Uterus (tissue), 4 donors: ENCODE data around the gene JMY. TPM values are rescaled to one million over a fixed set of nuclear protein-coding genes. Genes with fewer than 3 reads are reported as not detected.

Source experiments
- DNase-seq, 2 donors: peaks; one replicate each; pipeline ENCODE4 v3.0.0-alpha.2; 2019 to 2020
- H3K27ac ChIP-seq, 2 donors: fragments of 200-600 bp; sonication (generic); 1 replicate in 1 of 2; 2 replicates in 1 of 2; pipeline ENCODE4 v1.5.1; 2016 to 2018
- H3K27me3 ChIP-seq, 2 donors: fragments of 200-600 bp; sonication (generic); one replicate each; pipeline ENCODE4 v1.5.1; 2018 to 2019; ENCODE audit warnings: control low read depth in 1 of 2
- H3K36me3 ChIP-seq, 2 donors: fragments of 200-600 bp; sonication (generic); one replicate each; pipeline ENCODE4 v1.5.1; 2019; ENCODE audit warnings: control low read depth in 1 of 2
- H3K4me1 ChIP-seq, 2 donors: fragments of 200-600 bp; sonication (generic); one replicate each; pipeline ENCODE4 v1.5.1; 2018 to 2019; ENCODE audit warnings: control low read depth in 1 of 2
- H3K4me3 ChIP-seq, 2 donors: fragments of 200-600 bp; sonication (generic); 1 replicate in 1 of 2; 2 replicates in 1 of 2; pipeline ENCODE4 v1.5.1; 2018 to 2019; ENCODE audit warnings: mild to moderate bottlenecking in 1 of 2
- H3K9me3 ChIP-seq, 2 donors: fragments of 200-600 bp; sonication (generic); one replicate each; pipeline ENCODE4 v1.5.1; 2019; ENCODE audit warnings: control low read depth in 1 of 2
- CTCF ChIP-seq, 4 experiments: fragments of 200-600 bp in 2 of 4; fragments of 450-650 bp in 2 of 4; sonication (generic) in 2 of 4; IDR thresholded peaks; one replicate each; pipeline ENCODE4 v1.5.1; 2016 to 2019; ENCODE audit warnings: antibody characterized with exemption in 4 of 4, mild to moderate bottlenecking in 2 of 4, moderate library complexity in 1 of 4
- POLR2A ChIP-seq, 2 donors: fragments of 450-650 bp; IDR thresholded peaks; one replicate each; pipeline ENCODE4 v1.6.1; 2016; ENCODE audit warnings: antibody characterized with exemption in 2 of 2, mild to moderate bottlenecking in 1 of 2, moderate library complexity in 1 of 2
- intact Hi-C: fragments of 100-400 bp; cut with DNase I; formaldehyde crosslinking; loops from one replicate; pipeline ENCODE4 v1.15.1; 2023; ENCODE audit warnings: low total_unique reads
- total RNA-seq, 4 donors: library from RNA; depleted of rRNA in 3 of 4; stranded (reverse); fragments of >200 nt in 3 of 4; gene quantifications; one replicate each; pipeline versions ENCODE4 v1.1.0 to v1.2.4, GENCODE V29; 2014 to 2023
- donor health status: DM: yes; HTN: yes; CAD: no.

The JMY gene
- total RNA-seq, 4 donors from 2014 or later, result 11.5 to 41.3 (median 15.5) TPM

DNA sequence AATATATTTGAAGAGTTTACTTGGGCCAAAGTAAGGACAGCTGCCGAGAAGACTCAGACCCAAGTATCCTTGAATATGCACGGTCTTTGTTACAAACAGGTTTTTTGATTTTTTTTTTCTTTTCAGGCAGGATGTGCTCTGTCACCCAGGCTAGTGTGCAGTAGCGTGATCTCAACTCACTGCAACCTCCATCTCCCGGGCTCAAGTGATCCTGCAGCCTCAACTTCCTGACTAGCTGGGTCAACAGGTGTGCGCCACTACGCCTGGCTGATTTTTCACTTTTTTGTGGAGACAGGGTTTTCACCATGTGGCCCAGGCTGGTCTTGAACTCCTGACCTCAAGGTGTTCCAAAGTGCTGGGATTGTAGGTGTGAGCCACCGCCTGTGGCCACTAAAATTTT, 27.4 kb downstream of the JMY start:
- H3K9me3 ChIP-seq, result no peaks in the 10 kb centered on the region
- no peaks in the 10 kb centered on the region for H3K36me3 ChIP-seq
- intact Hi-C loops, result no loop called here
- TF ChIP-seq CTCF (IDR thresholded peaks at IDR 0.05) (no peak), POLR2A (IDR thresholded peaks at IDR 0.05) (no peak)
- H3K4me1 ChIP-seq, result no peaks in the 10 kb centered on the region
- no peak overlapping the region for H3K27ac ChIP-seq
- H3K27me3 ChIP-seq, result no peaks in the 10 kb centered on the region
- H3K4me3 ChIP-seq, result no peak overlapping the region
- no peak for DNase-seq

- H3K4me3 ChIP-seq, result no peak overlapping the region
- no peaks in the 10 kb centered on the region for H3K4me1 ChIP-seq
- DNase-seq, result no peak
- no peak overlapping the region for H3K27ac ChIP-seq
- no peaks in the 10 kb centered on the region for H3K36me3 ChIP-seq
- no peaks in the 10 kb centered on the region for H3K9me3 ChIP-seq
- intact Hi-C loops, result no loop called here
- no peaks in the 10 kb centered on the region for H3K27me3 ChIP-seq
- TF ChIP-seq POLR2A (IDR thresholded peaks at IDR 0.05), result no peak
- no peak for TF ChIP-seq CTCF (IDR thresholded peaks at IDR 0.05)
These were observed 31.2 kb downstream of the JMY start for GRCh38 chr5:79267180-79267579.

GRCh38 chr5:79269733-79270166, 33.8 kb downstream of the JMY start:
- no peaks in the 10 kb centered on the region for H3K9me3 ChIP-seq

GRCh38 chr5:79273341-79273740, 37.4 kb downstream of the JMY start:
- Histone ChIP-seq H3K27ac (no peak overlapping the region), H3K36me3 (no peaks in the 10 kb centered on the region), H3K27me3 (no peaks in the 10 kb centered on the region), H3K4me3 (no peak overlapping the region), H3K4me1 (no peaks in the 10 kb centered on the region), H3K9me3 (no peaks in the 10 kb centered on the region)
- TF ChIP-seq CTCF (IDR thresholded peaks at IDR 0.05) (no peak), POLR2A (IDR thresholded peaks at IDR 0.05) (no peak)
- DNase-seq, result no peak
- intact Hi-C loops, result no loop called here

More at GRCh38 chr5:79269733-79270166, 33.8 kb downstream of the JMY start:
- H3K4me1 ChIP-seq, result no peaks in the 10 kb centered on the region
- no peaks in the 10 kb centered on the region for H3K36me3 ChIP-seq
- intact Hi-C loops, result no loop called here
- no peak overlapping the region for H3K4me3 ChIP-seq
- H3K27ac ChIP-seq, result no peak overlapping the region
- TF ChIP-seq POLR2A (IDR thresholded peaks at IDR 0.05), result no peak
- no peaks in the 10 kb centered on the region for H3K27me3 ChIP-seq
- DNase-seq, result no peak

- DNase-seq, result no peak
- Histone ChIP-seq H3K36me3 (no peaks in the 10 kb centered on the region), H3K4me1 (no peaks in the 10 kb centered on the region), H3K27me3 (no peaks in the 10 kb centered on the region), H3K27ac (no peak overlapping the region), H3K4me3 (no peak overlapping the region), H3K9me3 (no peaks in the 10 kb centered on the region)
- intact Hi-C loops, result no loop called here
- TF ChIP-seq POLR2A (IDR thresholded peaks at IDR 0.05), result no peak
- TF ChIP-seq CTCF (IDR thresholded peaks at IDR 0.05), result no peak
These were observed 48.9 kb downstream of the JMY start for GRCh38 chr5:79284846-79285245.

GRCh38 chr5:79285285-79285684, 49.4 kb downstream of the JMY start:
- Histone ChIP-seq H3K4me3 (no peak overlapping the region), H3K9me3 (no peaks in the 10 kb centered on the region), H3K27me3 (no peaks in the 10 kb centered on the region), H3K36me3 (no peaks in the 10 kb centered on the region), H3K4me1 (no peaks in the 10 kb centered on the region), H3K27ac (no peak overlapping the region)
- intact Hi-C loops, result no loop called here
- TF ChIP-seq CTCF (IDR thresholded peaks at IDR 0.05) (no peak), POLR2A (IDR thresholded peaks at IDR 0.05) (no peak)
- DNase-seq, result no peak
